ENCODE data around the gene FERMT1.
"Not testable (repeated sequence)": the region's sequence is repeated elsewhere in the genome, so short reads cannot be mapped to it uniquely, and the experiment has no call there.

- not testable (repeated sequence) for TF ChIP-seq CTCF, POLR2A (IDR thresholded peaks at IDR 0.05)
Measured at GRCh38 chr20:6054689-6055051, 68.2 kb downstream of the FERMT1 start.
